Muscle of arm (tissue), 12 donors: ENCODE measurements around the gene GXYLT2. TPM values are rescaled to one million over a fixed set of nuclear protein-coding genes. Genes with fewer than 3 reads are reported as not detected.
"Not testable (repeated sequence)": the region's sequence is repeated elsewhere in the genome, so short reads cannot be mapped to it uniquely, and the experiment has no call there.

ENCODE experiments used
- DNase-seq: peaks from one replicate; pipeline ENCODE4 v3.0.0-alpha.2; 2013
- polyA plus RNA-seq, 12 donors: library from polyadenylated mRNA; unstranded; fragments of 120-200 nt; gene quantifications; one replicate each; pipeline ENCODE4 v1.2.1, GENCODE V29; 2013; ENCODE audit not compliant: insufficient read length in 12 of 12

GXYLT2 gene
- polyA plus RNA-seq, 12 donors, result 24.6 to 48.8 (median 34.8) TPM; not detected in 1

DNA sequence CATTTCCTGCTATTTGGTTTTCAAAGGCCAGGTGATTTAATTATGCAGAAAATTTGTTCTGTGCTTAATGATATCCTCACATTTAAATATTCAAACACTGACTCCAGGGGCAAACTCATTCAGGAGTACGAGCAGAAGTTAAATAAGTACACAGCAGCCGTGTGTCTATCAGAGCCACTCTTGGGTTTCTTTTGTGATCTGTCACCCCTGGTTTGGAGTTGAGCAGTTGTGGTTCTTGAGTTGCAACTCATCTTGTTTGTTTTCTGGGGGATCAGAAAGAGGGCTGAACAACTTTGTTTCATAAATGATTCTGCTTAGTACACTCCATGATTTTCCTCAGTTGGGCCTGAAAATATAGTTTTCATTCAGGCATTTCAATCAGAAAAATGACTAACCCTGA is 83.1 kb downstream of the GXYLT2 start:
- no peak for DNase-seq

DNA sequence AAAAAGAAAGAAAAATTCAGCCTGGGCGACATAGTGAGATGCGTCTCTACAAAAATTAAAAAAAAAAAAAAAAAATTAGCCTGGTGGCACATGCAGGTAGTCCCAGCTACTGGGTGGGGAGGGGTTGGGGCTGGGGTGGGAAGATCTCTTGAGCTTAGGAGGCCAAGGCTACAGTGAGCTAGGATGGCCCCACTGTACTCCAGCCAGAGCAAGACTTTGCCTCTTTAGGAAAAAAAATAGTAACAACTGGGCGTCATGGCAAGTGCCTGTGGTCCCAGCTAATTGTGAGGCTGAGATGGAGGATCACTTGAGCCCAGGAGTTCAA is 84.8 kb downstream of the GXYLT2 start:
- no peak for DNase-seq

DNA sequence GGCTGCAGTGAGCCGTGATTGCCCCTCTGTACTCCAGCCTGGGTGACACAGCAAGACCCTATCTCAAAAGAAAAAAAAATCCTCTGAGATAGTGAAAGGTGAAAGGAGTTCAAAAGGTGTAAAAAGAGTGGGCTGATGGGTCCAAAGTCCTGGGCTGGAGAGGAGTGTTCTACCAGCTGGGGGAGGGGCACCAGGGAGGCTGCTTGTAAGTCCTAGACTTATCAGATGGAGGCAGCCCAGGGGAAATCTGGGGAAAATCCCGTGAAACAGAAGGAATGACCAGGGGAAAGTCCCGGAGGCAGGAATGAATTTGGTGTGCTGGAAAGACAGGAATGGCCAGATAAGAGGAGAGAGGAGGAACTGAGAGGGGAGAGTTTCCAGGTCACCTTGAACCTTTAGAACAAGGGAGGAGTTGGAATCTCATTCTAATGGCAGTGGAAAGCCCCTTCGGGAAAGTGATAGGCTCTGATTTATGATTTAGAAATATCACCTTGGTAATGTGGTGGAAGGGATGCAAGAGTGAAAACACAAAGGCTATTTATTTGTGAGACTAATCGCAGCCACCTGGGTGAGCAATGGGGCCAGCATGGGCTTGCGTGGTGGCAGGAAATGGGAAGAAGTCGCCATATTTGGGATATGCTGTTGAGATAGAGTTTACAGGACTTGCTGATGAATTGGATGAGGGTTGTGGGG is 85.3 kb downstream of the GXYLT2 start:
- DNase-seq, result no peak

DNA sequence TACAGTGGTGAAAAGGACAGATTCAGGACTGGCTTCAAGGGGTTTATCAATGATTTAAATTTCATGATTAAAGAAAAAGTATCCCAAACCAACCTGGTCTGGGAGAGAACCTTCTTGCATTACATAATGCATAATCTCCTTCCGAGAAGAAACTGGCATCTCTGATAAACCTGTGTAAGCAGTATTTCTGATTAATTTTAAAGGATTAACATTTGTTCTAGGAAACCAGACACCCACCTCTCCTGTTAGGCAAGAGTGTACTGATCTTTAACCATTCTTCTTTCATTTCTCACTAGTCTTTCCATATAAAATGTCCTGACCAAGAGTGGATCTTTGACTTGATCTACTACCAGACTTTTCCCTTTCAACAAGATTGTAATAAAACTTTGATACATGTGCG is 85.9 kb downstream of the GXYLT2 start:
- no peak for DNase-seq

DNA sequence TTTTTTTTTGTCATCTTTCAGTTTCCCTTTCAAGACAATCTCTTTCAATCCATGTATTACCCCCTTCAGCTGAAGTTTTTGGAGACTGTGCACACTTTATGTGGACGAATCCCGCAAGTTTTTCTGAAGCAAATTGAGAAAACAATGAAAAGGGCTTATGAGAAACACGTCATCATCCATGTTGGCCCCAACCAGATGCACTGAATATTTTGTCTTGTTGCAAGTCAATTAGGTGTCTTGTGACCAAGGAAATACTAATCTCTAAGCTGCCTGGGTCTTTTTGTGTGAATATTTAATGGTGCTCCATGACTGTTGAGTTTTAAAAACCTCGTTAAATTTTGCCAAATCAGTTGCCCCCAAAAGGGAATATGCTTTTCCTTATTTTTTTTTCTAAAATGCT is 87.1 kb downstream of the GXYLT2 start:
- DNase-seq, result no peak

DNA sequence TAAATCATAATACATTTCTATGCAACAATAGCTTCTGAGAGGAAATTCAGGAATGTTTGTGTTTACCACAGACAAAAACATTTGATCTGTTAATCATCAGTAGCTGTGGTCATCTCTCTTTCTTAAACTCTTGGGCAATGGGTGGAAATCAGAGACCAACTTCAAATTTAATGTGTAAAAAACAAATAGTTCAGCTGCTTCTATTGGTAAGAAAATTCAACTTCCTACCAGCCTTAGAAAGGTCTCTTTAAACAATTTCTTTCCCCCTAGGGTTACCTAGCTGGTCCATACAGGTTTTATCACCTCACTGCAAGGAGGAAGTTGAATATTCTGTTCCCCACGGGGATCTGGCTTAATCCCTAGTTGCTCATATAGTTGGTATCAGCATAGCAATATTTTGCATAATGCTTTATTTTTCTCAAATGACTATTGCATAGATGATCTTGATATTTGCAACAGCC is 88.5 kb downstream of the GXYLT2 start:
- DNase-seq, result no peak

DNA sequence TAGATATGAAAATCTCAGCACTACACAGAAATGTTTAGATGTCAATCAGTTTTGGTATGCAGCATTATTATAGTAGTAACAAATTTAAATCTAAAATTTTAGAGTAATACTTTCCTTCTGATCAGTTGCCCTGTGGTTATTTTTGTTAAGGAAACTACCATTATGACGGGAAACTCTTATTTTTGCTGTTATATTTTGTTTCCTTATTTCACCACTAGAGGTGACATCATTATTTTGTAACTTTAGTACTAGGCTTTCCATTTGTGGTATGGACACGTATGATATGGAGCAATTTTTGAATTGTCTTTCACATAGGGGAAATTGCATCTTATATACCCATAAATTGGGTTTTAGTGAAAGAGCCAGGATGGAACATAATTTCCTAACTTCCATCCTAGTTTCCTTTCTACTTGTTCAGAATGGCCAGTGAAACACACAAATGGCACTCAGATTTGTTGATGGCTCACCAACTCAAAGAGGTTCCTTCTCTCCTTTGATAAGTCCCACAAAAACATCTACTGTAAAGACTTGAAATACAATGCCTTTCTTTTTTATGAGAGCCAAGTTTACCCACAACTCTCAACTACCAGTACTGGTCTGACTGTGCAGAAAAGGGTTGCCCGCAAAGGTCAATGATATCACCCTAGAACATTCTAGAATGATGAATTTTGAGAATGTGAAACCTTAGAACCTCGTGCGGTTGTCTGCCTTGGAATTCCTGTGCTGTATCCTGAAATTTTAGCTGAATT is 89.4 kb downstream of the GXYLT2 start:
- DNase-seq, result no peak

DNA sequence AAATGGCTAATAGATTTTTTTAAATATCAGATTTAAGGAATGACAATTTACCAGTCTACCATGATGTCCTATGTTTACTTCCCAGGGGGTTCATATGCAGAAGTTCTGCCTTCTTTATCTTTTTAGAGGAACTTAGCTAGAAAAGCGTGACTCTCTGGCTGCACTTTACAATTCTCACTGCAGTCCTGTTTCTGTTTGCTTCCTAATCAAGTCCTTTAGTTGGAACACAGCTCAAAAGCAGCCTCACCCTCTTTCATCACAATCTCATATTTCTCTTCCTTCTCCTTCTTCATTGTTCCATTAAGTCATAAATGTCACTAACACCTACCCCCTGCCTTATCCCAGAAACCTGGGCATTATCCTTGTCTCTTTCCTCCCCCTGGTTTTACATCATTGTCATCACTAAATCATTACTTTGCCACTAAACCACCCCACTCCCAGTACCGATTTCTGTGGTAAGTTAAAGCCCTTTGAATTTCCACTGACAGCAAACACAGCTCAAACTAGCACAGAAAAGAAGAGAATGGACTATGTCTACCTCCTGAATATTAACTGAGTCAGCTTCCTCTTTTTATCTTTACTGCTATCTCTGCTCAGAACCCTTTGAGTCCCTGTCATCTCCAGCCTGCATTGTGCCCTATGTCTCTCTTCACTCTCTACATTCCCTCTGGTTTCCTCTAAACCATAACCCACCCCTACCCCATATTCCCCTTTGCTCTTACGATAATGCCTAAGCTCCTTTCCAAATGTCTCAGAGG is 94.9 kb downstream of the GXYLT2 start:
- no peak for DNase-seq

DNA sequence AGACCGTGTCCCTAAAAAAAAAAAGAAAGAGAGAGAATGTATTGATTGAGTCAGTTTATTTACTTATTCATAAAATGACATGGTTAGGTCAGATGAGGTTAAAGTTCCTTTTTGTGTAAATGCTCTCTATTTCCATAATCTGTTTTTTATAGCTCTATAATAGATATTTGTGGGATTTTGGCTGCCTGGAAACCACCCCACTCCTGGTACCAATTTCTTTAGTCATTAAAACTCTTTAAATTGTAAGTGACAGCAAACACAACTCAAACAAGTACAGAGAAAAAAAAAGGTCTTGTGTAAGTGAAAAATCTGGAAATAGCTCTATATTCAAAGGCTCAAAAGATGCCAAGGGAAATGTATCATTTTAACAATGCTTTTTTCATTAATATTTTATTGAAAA is 97.7 kb downstream of the GXYLT2 start:
- no peak for DNase-seq

DNA sequence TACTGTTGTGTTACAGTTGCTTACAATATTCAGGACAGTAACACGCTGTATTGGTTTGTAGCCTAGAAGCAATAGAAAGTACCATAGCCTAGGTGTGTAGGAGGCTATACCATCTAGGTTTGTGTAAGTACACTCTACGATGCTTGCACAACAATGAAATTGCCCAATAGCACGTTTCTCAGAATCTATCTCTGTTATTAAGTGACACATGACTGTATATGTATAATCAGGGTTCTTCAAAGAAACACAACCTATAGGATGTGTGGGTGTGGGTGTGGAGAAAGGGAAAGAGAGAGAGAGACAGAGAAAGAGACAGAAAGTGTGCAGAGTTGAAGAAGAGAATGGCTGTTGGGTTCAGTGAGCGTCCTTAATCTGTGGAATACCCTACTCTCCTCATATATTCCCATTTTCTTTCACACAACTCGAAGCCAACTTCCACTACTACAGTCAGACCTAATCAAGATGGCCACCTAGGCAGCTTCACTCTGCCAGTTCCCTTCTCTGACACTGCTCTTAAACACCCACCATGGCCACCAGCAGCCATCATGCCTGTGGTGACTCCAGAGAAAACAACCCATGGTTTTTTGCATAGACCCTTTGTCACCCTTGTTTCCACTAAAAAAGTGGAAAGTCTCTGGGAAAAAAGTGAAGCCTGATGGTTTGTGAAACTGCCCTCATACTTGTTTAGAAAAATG is 103.0 kb downstream of the GXYLT2 start:
- no peak for DNase-seq

DNA sequence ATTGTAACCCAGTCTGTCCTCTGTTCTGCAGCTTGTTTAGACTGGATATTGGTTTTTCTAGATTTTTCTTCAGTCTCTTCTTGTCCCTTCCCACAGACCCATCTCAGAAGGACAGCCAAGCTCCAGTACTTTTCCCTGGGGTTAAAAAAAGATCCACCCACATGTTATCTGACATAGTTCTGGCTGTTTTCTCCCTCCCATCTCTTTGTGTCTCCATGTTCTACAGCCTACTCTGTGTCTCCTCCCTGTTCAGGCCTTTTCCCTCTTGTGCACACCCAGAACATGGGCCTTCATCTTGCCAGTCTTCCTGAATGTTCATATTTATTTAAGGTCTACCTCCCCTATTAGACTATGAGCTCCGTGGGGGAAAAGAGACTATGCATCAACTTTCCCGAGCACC is 103.7 kb downstream of the GXYLT2 start:
- no peak for DNase-seq

DNA sequence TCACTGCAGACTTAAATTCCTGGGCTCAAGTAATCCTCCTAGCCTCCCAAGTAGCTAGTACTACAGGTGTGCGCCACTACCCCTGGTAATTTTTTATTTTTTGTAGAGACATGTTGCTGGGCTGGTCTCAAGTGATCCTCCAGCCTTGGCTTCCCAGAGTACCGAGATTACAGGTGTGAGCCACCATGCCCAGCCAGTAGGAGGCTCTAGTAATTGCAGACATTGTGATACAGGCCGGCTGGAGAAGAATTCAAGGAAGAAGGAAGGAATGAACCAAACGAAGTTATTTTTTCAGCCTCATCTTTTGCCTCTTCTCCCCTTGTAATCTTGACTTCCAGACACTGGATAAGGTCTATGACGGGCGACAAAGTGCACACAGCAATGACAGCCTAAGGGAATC is 105.5 kb downstream of the GXYLT2 start:
- no peak for DNase-seq

DNA sequence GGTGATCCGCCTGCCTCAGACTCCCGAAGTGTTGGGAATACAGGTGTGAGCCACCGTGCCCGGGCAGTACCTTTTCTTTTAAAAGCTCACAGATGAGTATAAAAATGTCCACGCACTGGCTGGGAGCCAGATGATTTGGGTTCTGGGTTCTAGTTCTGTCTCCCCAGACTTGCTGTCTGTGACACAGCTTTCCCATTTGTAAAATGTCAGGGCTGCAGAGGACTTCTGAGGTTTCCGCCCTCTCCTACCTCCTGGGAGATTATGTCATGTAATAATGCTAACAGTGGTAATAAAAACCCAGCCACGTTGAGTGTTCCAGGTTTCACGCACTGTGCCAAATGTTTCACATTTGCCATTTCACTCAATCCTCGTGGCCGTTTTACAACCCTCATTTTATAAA is 107.5 kb downstream of the GXYLT2 start:
- DNase-seq, result peak; percentile 25

DNA sequence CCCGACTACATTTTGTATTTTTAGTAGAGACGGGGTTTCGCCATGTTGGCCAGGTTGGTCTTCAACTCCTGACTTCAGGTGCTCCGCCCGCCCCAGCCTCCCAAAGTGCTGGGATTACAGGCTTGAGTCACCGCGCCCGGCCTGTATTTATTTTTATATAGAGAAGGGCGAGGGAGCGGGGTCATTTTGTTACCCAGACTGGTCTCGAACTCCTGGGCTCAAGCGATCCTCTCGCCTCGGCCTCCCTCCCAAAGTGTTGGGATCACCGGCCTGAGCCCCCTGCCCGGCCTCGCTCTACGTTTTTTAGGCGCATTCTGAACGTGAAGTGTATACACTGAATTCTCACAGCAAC is 108.3 kb downstream of the GXYLT2 start:
- DNase-seq, result no peak

DNA sequence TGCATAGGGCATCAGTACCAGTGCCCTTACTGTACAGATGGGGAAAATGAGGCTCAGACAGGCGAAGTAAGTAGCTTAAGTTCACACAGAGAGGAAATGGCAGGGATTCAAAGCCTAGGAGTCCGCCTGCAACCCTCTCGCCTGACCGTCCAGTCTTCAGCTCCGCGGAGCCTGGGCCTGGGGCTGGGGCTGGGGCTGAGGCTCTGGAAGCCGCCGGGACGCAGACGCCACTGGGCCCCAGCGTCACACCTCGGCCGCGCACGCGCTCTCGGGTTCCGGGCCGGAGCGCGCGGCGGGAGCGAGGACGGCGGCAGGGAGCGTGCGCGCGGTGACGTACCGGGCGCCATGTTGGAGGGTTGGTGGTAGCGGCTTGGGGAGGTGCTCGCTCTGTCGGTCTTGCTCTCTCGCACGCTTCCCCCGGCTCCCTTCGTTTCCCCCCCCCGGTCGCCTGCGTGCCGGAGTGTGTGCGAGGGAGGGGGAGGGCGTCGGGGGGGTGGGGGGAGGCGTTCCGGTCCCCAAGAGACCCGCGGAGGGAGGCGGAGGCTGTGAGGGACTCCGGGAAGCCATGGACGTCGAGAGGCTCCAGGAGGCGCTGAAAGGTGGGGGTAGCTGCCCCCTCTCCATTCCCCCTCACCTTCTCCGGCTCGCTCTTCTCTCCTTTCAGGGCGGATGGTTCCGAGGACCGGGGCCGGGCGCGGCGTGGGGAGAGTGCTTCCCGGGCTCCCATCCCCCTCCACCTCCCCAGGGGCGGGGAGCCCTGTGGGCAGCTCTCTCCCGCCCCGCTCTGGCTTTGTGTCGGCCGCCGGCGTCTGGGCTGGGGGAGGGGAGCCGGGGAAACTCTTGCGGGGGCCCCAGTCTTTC is 108.9 kb downstream of the GXYLT2 start, which contains the start of gene PPP4R2:
PPP4R2 (plus strand) TSS at position 339 of the 861 bp plus-strand sequence; CDS start at position 566, 227 bp downstream.
- DNase-seq, result peak; percentile 91

DNA sequence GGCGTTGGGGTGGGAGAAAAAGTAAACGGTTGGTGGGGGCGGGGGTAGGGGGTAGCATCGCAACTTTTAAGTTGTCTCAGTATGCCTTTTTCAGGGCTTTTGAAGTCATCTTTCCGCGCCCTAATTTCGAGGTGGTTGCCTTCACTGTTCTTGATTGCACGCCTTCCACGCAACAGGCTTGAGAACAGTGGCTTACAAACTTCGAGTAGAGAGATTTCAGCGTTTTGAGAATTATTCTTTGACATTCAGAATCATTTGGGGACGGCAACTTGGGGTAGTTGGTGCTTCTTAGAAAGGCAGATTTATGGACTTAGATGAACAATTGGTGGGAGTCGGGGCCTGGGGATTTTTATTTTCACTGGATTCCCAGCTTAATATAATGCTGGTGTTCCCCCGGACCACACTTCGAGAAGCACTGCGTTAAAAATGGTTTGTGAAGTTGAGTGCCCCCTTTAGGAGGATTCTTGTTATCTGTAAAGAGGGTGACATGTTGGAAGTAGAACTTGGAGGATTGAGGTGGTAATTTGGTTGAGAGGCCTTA is 109.6 kb downstream of the GXYLT2 start:
- peak; percentile 59 for DNase-seq

DNA sequence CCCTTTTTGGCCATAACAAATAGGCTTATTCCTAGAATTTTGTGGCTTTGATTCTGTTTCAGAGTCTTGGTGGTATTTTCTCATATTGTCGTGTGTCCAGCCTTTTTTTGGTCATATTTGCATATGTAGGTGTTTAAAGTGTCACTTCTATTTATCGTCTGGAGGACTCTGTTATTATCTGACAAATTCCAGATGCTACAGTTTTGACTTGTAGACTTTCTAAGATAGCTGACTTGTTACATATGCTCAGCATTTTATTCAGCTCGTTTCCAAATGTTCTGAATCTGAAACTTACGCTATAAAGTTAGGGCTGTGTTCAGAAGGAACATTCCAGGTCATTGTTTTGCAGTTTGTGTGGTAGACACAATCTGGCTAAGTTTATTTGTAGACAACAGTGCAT is 110.6 kb downstream of the GXYLT2 start:
- DNase-seq, result no peak

DNA sequence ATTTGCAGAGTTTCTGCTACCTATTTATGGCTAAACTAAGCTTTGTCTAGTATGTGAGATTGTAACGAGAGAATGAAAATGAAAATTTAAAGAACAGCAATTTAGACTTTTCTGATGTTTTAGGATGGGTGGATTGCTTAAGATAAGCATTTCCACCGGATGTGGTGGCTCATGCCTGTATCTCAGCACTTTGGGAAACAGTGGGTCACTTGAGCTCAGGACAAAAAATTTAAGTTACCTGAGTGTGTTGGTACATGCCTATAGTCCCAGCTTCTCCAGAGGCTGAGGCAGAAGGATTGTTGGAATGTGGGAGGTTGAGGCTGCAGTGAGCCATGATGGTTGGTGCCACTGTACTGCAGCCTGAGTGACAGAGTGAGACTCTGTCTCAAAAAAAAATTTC is 112.1 kb downstream of the GXYLT2 start:
- no peak for DNase-seq

DNA sequence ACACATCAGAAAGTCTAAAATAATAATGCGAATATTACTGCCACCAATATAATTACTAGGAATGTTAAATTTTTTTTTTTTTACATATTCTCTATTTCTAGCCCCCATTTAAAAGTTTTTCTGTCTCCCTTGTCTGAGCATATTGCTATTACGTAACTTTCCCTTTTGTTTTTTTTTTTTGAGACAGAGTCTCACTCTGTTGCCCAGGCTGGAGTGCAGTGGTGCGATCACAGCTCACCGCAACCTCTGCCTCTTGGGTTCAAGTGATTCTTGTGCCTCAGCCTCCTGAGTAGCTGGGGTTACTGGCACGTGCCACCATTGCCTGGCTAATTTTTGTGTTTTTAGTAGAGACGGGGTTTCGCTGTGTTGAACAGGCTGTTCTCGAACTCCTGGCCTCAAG is 115.2 kb downstream of the GXYLT2 start:
- DNase-seq, result not testable (repeated sequence)

DNA sequence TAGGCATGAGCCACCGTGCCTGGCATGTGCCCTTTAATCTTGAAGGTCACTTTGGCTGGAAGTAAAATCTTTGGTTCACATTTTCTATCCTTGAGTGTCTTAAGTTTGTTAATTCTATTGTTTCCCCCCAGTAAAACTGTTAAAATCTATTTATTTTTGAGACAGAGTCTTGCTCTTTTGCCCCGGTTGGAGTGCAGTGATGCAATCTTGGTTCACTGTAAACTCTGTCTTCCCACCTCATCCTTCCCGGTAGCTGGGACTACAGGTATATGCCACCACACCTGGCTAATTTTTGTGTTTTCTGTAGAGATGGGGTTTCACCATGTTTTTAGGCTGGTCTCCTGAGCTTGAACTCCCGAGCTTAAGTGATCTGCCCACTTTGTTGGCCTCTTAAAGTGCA is 116.5 kb downstream of the GXYLT2 start:
- no peak for DNase-seq
